GF-D8 (cell line): ENCODE measurements around the gene HHAT.

Experiments used
- DNase-seq: peaks from one replicate; lab custom pipeline; 2025; lab: John Stamatoyannopoulos, UW

HHAT gene

GRCh38 chr1:210489491-210489890 lies 160.8 kb downstream of the HHAT start:
- DNase-seq, result no peak

GRCh38 chr1:210490781-210491180 lies 162.1 kb downstream of the HHAT start:
- no peak for DNase-seq

- no peak for DNase-seq
These were observed 167.4 kb downstream of the HHAT start for GRCh38 chr1:210496063-210496462.

- DNase-seq, result no peak
These were observed 171.3 kb downstream of the HHAT start for GRCh38 chr1:210499956-210500355.

GRCh38 chr1:210500831-210501230 lies 172.1 kb downstream of the HHAT start:
- DNase-seq, result no peak

- DNase-seq, result no peak
These were observed 175.6 kb downstream of the HHAT start for GRCh38 chr1:210504286-210504685.

- no peak for DNase-seq
These were observed 177.1 kb downstream of the HHAT start for GRCh38 chr1:210505601-210506496.

- DNase-seq, result no peak
These were observed 178.0 kb downstream of the HHAT start for GRCh38 chr1:210506689-210507088.

GRCh38 chr1:210516092-210516656 lies 187.5 kb downstream of the HHAT start:
- DNase-seq, result no peak

GRCh38 chr1:210516697-210517459 lies 188.2 kb downstream of the HHAT start:
- no peak for DNase-seq

GRCh38 chr1:210523830-210524229 lies 195.1 kb downstream of the HHAT start:
- DNase-seq, result no peak

GRCh38 chr1:210525716-210526454 lies 197.2 kb downstream of the HHAT start:
- no peak for DNase-seq

- DNase-seq, result no peak
These were observed 198.4 kb downstream of the HHAT start for GRCh38 chr1:210527091-210527490.

- DNase-seq, result no peak
These were observed 202.9 kb downstream of the HHAT start for GRCh38 chr1:210531475-210532222.

- DNase-seq, result no peak
These were observed 203.5 kb downstream of the HHAT start for GRCh38 chr1:210532223-210532598.

- DNase-seq, result no peak
These were observed 207.1 kb downstream of the HHAT start for GRCh38 chr1:210535761-210536160.

- DNase-seq, result no peak
These were observed 207.7 kb downstream of the HHAT start for GRCh38 chr1:210536254-210536961.

GRCh38 chr1:210540288-210540687 lies 211.6 kb downstream of the HHAT start:
- DNase-seq, result no peak

- no peak for DNase-seq
These were observed 213.1 kb downstream of the HHAT start for GRCh38 chr1:210541680-210542358.

- no peak for DNase-seq
These were observed 223.2 kb downstream of the HHAT start for GRCh38 chr1:210551899-210552298.
